Stimulated activated CD8-positive, alpha-beta memory T cell treated with anti-CD3 and anti-CD28 coated beads, Interleukin-7, amount 100 ng/mL, for 48 hours (primary cell): ENCODE measurements around the gene ADAMTSL1.

Source experiments
- DNase-seq, 2 donors: peaks; one replicate each; pipeline ENCODE4 v3.0.0-alpha.2; 2020; ENCODE audit warnings: low read depth in 1 of 2; ENCODE audit errors: extremely low read depth in 1 of 2

Gene ADAMTSL1

GRCh38 chr9:18499980-18500379 lies 26.0 kb downstream of the ADAMTSL1 start:
- DNase-seq = no peak

GRCh38 chr9:18500451-18500850 lies 26.5 kb downstream of the ADAMTSL1 start:
- DNase-seq = no peak

GRCh38 chr9:18501949-18502348 lies 28.0 kb downstream of the ADAMTSL1 start:
- no peak for DNase-seq

GRCh38 chr9:18502546-18502945 lies 28.6 kb downstream of the ADAMTSL1 start:
- DNase-seq = no peak

GRCh38 chr9:18504707-18505106 lies 30.8 kb downstream of the ADAMTSL1 start:
- DNase-seq = no peak

- no peak for DNase-seq
These were observed 33.2 kb downstream of the ADAMTSL1 start for GRCh38 chr9:18507151-18507550.

GRCh38 chr9:18516514-18516913 lies 42.6 kb downstream of the ADAMTSL1 start:
- DNase-seq = no peak

- DNase-seq = no peak
These were observed 43.0 kb downstream of the ADAMTSL1 start for GRCh38 chr9:18516965-18517364.

- DNase-seq = no peak
These were observed 46.6 kb downstream of the ADAMTSL1 start for GRCh38 chr9:18520416-18521047.

GRCh38 chr9:18526685-18527084 lies 52.7 kb downstream of the ADAMTSL1 start:
- DNase-seq = no peak

GRCh38 chr9:18531136-18532065 lies 57.4 kb downstream of the ADAMTSL1 start:
- DNase-seq = no peak

- DNase-seq = no peak
These were observed 60.7 kb downstream of the ADAMTSL1 start for GRCh38 chr9:18534611-18535010.

GRCh38 chr9:18536554-18536953 lies 62.6 kb downstream of the ADAMTSL1 start:
- no peak for DNase-seq

GRCh38 chr9:18539203-18539693 lies 65.3 kb downstream of the ADAMTSL1 start:
- no peak for DNase-seq

- DNase-seq = no peak
These were observed 69.0 kb downstream of the ADAMTSL1 start for GRCh38 chr9:18542837-18543405.

- DNase-seq = no peak
These were observed 69.6 kb downstream of the ADAMTSL1 start for GRCh38 chr9:18543406-18544192.

- DNase-seq = no peak
These were observed 70.5 kb downstream of the ADAMTSL1 start for GRCh38 chr9:18544456-18544855.

GRCh38 chr9:18545636-18546360 lies 71.8 kb downstream of the ADAMTSL1 start:
- no peak for DNase-seq

GRCh38 chr9:18548456-18548855 lies 74.5 kb downstream of the ADAMTSL1 start:
- no peak for DNase-seq

- DNase-seq = no peak
These were observed 75.8 kb downstream of the ADAMTSL1 start for GRCh38 chr9:18549772-18550171.
